GM19395 (cell line): ENCODE data around the gene SUN1.
A peak's percentile ranks its signal among the peaks of the same experiment; 100 is the strongest.
"Not testable (repeated sequence)": the region's sequence is repeated elsewhere in the genome, so short reads cannot be mapped to it uniquely, and the experiment has no call there.

Source experiments
- ATAC-seq: cut with Tn5 transposase; IDR thresholded peaks from one replicate; pipeline ENCODE4 v1.9.1; 2021; ENCODE audit warnings: mild to moderate bottlenecking, moderate library complexity; ENCODE audit not compliant: unreplicated experiment

The SUN1 gene

GRCh38 chr7:803796-804195 lies 28.5 kb upstream of the SUN1 start:
- not testable (repeated sequence) for ATAC-seq

GRCh38 chr7:805261-805660 lies 27.0 kb upstream of the SUN1 start:
- no peak for ATAC-seq

- no peak for ATAC-seq
These were observed 16.7 kb upstream of the SUN1 start for GRCh38 chr7:815284-816216.

- peak; percentile 80 for ATAC-seq
These were observed 16.0 kb upstream of the SUN1 start for GRCh38 chr7:816300-816750.

- ATAC-seq = peak; percentile 16
These were observed 15.3 kb upstream of the SUN1 start for GRCh38 chr7:816751-817671.

- ATAC-seq = no peak
These were observed 14.1 kb upstream of the SUN1 start for GRCh38 chr7:818031-818699.

GRCh38 chr7:820341-820740 lies 11.9 kb upstream of the SUN1 start:
- ATAC-seq = no peak

GRCh38 chr7:821688-822087 lies 10.6 kb upstream of the SUN1 start:
- no peak for ATAC-seq

- ATAC-seq = no peak
These were observed 9.5 kb upstream of the SUN1 start for GRCh38 chr7:822692-823276.

- no peak for ATAC-seq
These were observed 8.6 kb upstream of the SUN1 start for GRCh38 chr7:823649-824048.

GRCh38 chr7:824081-824480 lies 8.2 kb upstream of the SUN1 start:
- ATAC-seq = no peak

- ATAC-seq = no peak
These were observed 7.6 kb upstream of the SUN1 start for GRCh38 chr7:824664-825063.

- no peak for ATAC-seq
These were observed 6.9 kb upstream of the SUN1 start for GRCh38 chr7:825386-825785.

- ATAC-seq = no peak
These were observed 5.9 kb upstream of the SUN1 start for GRCh38 chr7:826230-826917.

GRCh38 chr7:828793-829561 lies 3.3 kb upstream of the SUN1 start:
- no peak for ATAC-seq

GRCh38 chr7:830069-830468 lies 2.2 kb upstream of the SUN1 start:
- ATAC-seq = no peak

GRCh38 chr7:831596-832166 lies 595 bp upstream of the SUN1 start:
- ATAC-seq = peak; percentile 74

- ATAC-seq = no peak
These were observed 720 bp downstream of the SUN1 start for GRCh38 chr7:832968-833424.
